HTR-8/SVneo (cell line): Measurements from ENCODE around the gene BRD4.

Experiments
- DNase-seq: peaks from one replicate; pipeline ENCODE4 v3.0.0; 2011; ENCODE audit warnings: low spot score, mixed read lengths; ENCODE audit not compliant: insufficient read length
- FAIRE-seq: peaks from 2 replicates; lab custom pipeline; 2011; peaks lifted over from hg19 to GRCh38; lab: Jason Lieb, UNC

Gene BRD4

DNA sequence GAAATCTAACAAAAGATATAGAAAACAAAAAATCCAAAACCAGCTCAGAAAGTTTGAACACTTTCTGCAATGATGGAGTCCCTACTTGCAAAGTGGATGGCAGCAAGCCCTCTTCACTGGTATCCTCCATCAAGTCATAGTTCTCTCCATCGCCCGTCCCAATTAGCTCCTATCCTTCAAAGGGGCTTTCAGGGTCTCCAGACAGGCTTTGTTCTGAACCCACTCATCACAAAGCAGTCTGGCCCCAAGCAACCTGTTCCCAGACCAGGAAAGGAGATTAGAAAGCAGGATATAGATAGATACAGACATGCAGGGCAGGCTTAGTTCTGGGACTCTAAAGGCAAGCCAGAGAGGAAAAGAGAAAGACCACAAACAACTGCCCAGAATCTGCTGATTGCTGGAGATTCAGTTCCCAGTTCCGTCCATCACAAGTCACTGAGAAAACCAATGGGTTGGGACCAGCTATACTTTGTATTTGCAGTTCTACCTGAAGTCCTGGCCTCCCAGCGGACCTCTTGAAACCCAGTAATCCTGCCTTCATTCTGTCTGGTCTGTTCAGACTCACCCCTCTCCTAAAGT, 52.9 kb downstream of the BRD4 start:
- no peak for DNase-seq

DNA sequence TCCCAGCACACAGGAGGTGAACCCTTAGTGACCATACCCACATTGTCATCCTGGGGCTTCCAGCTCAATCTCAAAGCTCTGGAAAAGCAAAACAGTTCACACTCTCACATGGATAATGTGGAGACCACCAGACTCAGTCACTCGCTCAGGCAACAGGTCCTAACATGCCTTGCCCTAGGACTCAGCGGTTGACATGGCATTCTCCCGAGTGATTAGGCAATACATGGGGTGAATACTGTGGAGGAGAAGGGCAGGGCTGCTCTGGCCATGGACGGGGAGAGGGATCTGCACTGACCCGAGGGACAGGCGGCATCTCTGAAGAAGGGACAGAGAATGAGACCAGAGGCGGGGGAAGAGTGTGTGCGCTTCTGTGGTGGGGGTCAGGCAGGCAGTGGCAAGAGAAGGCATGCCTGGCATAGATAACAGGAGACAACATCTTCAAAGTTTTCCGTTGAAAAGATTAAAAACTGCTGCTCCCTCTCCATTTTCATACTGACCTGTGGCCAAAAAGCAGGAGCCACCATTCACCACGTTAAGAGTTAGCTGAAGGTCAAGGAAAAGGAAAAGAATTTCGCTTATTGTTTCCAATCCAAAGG, 55.6 kb downstream of the BRD4 start:
- FAIRE-seq = no peak

More for the DNA sequence above, 52.9 kb downstream of the BRD4 start:
- no peak for FAIRE-seq

GRCh38 chr19:15274477-15274876, 57.9 kb downstream of the BRD4 start:
- FAIRE-seq (no peak), DNase-seq (no peak)

More for the DNA sequence above, 55.6 kb downstream of the BRD4 start:
- peak; percentile 68 for DNase-seq

GRCh38 chr19:15269806-15270205, 62.5 kb downstream of the BRD4 start:
- DNase-seq (no peak), FAIRE-seq (no peak)

- FAIRE-seq (no peak), DNase-seq (no peak)
Observed at GRCh38 chr19:15268928-15269253, 63.4 kb downstream of the BRD4 start.

DNA sequence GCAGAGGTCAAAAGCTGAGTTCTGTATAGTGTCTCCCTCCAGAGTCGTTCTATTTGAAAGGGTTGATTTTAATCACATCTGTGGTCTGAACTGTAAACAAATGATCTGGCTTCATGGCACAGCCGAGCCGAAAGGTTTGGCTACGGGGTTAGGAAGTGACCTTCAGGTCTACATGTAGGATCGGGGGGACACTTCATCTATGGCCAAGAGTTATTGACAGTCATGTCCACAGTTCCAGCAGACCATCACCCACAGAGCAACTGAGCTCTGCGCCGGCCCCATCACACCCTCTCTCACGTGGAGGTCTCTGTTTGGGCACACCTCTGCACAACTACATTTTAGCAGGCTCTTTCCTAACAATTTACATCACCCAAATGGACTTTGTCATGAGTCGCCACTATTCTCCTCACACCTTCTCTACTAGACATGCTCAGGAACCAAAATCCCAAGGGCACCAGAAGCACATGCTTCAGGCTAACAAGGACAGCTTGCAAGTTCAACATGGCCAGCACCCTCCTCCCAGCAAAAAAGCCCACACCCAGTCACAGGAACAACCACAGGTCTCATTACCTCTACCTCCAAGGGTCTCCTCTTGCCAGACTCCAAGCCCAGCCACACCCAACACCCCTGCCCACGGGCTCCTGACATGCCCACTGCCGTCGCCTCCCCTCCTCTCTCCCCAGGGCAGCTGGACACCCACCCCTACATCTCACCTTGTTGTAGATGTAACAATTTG, 64.0 kb downstream of the BRD4 start:
- DNase-seq = no peak
- FAIRE-seq = peak; percentile 26

GRCh38 chr19:15266683-15267082, 65.7 kb downstream of the BRD4 start:
- FAIRE-seq (no peak), DNase-seq (no peak)

DNA sequence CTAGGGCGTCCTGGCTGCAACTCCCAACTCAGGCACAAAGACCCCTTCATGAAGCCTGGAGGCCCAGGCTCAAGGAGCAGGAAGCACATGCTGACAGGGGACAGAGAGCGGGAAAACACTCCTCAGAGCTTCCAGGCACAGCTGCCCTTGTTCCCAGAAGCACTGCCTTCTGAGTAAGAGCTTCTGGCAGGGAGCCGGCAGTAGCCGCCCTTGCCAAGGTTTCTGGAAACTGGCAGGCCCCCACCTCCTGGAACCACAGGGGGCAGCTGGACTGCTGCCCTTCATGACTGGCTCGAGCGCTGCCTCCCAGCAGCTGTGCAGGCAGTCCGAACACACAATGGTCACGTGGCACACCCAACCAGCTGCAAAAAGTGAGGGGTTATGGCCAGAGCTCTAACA, 66.5 kb downstream of the BRD4 start:
- DNase-seq (no peak), FAIRE-seq (no peak)

DNA sequence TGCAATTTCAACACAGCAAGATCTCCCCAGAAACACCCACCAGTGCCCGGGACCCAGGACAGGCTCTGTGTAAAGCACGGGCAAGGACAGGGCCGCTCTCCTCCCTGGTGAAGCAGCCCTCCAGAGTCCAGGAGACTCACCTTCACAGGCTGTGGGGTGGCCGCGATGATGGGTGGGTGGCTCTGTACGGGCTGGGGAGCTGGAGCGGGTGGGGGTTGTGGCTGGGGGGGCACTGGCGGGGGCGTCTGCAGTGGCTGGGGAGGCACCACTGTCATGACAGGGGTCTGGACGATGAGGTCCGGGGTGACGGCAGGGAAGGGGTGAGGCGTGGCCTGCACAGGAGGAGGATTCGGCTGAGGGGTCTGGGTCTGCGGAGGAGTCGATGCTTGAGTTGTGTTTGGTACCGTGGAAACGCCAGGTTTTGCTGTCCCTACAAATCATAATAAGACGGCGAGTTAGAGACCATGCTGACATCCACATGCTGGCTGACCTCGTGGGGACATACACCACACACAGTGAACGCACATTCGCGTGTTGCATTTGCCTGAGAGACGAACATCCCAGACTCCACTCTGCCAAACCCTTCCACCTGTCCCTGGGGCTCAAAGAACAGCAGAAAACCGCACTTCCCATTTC, 67.0 kb downstream of the BRD4 start:
- FAIRE-seq (no peak), DNase-seq (no peak)

DNA sequence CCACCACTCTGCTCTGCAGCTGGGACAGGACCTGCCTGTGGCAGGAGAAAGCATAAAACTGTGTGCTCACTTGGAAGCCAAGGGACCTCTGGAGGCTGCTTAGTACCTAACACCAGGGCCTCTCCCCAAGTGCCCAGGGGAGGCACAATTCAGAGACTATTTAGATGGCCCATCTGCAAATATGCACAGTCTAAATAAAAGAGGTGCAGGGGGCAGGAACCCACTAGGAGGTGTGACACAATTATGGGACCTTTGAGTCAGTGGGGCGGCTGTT, 67.5 kb downstream of the BRD4 start:
- no peak for DNase-seq
- FAIRE-seq = no peak

DNA sequence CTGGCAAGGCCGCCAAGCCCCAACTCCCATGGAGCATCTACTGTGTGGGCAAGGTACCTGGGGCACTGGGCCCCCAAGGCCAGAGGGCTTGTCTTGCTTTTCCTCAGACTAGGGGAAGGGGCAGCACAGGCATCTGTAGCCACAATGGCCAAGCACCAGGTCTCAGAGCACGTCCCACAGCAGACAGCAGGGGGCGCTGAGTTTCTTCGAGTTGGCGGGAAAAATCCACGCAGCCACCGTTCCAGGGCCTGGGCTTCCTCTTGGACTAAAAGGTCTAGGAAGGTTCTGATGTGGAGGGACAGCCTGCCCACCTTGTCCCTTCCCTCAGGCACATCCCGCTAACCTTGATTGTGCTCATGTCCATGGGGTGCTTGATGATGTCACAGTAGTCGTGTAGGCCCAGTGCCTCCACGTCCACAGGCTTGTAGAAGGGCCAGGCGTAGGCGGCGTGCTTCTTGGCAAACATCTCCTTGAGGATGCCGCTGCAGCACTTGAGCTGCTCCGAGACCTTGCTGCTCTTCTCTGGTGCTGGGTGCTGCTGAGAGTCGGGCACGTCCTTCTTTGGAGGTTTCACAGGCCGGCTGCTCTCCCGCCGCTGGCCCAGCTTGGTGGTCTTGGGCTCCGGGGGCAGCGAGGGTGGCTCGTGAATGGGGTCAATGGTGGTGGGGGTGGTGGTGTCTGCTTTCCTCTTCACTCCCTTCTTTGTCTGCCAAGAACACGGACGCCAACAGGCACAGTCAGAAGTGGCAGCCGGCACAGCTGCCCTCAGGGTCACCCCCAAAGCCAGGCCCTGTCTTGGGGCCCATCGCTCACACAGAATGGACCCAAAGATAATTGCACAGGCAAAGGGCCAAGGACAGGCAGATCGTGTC, 68.0 kb downstream of the BRD4 start:
- DNase-seq (peak; percentile 58), FAIRE-seq (peak; percentile 13)

- FAIRE-seq (peak; percentile 31), DNase-seq (no peak)
Observed at GRCh38 chr19:15263361-15263985, 68.9 kb downstream of the BRD4 start.

DNA sequence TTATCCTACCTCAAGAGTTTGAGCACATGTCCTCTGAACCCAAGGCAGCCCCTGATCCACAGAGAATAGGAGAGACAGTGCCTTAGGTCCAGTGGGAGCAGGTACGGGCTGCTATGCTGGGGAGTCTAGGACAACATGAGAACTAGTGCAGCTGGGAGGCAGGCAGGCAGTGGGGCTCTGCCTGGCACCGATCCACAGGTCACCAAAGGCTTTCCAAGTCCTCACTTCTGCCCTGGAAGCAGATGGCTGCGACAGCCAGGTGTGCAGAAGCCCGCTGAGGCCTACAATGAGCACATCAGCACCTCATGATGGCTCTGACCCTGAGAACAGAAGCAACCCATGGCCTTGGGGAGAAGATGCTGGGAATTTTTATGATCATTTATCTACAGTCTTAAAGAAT, 70.3 kb downstream of the BRD4 start:
- FAIRE-seq (no peak), DNase-seq (no peak)

- FAIRE-seq (no peak), DNase-seq (no peak)
Observed at GRCh38 chr19:15260939-15261338, 71.4 kb downstream of the BRD4 start.

GRCh38 chr19:15259907-15260306, 72.4 kb downstream of the BRD4 start:
- DNase-seq (no peak), FAIRE-seq (no peak)

- DNase-seq = no peak
- FAIRE-seq = no peak
Observed at GRCh38 chr19:15257782-15258181, 74.6 kb downstream of the BRD4 start.

- no peak for DNase-seq
- FAIRE-seq = no peak
Observed at GRCh38 chr19:15256708-15257331, 75.5 kb downstream of the BRD4 start.

DNA sequence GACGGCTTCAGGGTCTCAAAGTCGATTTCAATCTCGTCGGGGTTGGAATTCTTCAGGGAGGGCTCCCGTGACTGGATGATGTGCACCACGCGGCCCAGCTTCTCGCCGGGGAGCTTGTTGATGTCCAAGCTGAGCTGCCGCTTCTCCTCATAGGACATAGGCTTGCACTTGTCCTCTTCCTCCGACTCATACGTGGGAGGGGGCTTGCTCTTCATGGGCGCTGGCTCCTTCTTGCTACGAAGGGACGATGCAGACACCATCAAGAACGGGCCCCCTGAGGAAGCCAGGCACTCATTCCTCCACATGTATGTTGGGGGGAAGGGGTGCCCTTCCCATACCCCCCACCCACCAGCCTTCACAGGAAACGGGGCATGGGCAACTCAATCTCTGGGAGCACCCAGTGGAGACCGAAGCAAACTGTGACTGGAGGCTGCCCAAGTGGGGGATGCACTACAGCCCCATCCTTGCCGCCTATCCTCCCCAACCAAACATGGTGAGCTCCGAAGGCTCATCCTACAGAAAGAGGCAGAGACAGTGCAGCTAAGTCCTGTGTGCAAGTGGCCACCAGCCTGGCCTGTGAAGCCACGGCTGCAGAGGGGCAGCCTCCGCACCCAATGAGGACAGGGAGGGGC, 76.9 kb downstream of the BRD4 start:
- FAIRE-seq = peak; percentile 13
- DNase-seq = no peak

DNA sequence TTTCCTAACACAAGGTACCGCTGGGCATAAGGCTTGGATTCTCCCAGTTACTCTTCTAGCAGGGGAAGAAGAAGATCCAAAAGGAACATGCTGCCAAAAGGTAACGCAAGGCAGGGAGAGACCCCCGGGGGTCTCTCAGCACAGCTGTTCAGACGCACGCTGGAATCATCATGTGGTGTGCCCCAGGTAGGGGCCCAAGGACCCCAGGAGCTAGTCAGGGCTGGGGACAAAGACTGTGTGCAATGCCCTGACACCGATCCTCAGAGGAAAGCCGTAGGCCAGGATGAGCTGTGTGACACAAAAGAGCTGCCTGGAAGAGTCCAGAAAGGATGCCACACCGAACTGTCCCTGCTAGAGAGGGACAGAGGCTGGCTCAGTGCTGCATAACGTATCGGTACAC, 77.8 kb downstream of the BRD4 start:
- DNase-seq (no peak), FAIRE-seq (no peak)
